K562 (cell line): ENCODE data around the gene PRLHR. TPM values are rescaled to one million over a fixed set of nuclear protein-coding genes. Genes with fewer than 3 reads are reported as not detected.

ENCODE experiments used
- CBFA2T3 ChIP-seq: fragments of 450-650 bp; IDR thresholded peaks from 2 replicates; pipeline ENCODE4 v1.6.1; 2017
- E2F5 ChIP-seq: sonication (generic); formaldehyde crosslinking; IDR thresholded peaks from 2 replicates; pipeline ENCODE4 v1.8.0; 2022; ENCODE audit warnings: mild to moderate bottlenecking, missing genetic modification reagents
- E4F1 ChIP-seq: fragments of 250-450 bp; sonication (Bioruptor Pico); IDR thresholded peaks from 2 replicates; pipeline ENCODE4 v1.5.0; 2021; ENCODE audit warnings: mild to moderate bottlenecking, borderline replicate concordance
- KAT2B ChIP-seq: IDR thresholded peaks from one replicate; pipeline ENCODE4 v1.6.1; 2012; ENCODE audit warnings: low read depth, mild to moderate bottlenecking, control low read depth, inconsistent platforms, low read length, moderate library complexity
- YY1 ChIP-seq, 3 experiments: IDR thresholded peaks; 2 replicates each; pipeline ENCODE4 v1.6.1; 2011; ENCODE audit warnings: low read length in 2 of 3, mild to moderate bottlenecking in 2 of 3, moderate library complexity in 2 of 3, borderline replicate concordance in 1 of 3, control low read depth in 1 of 3, low read depth in 1 of 3; ENCODE audit not compliant: insufficient read depth in 3 of 3, insufficient replicate concordance in 2 of 3, control insufficient read depth in 1 of 3, insufficient read length in 1 of 3; ENCODE audit errors: extremely low read depth in 1 of 3
- ZNF740 ChIP-seq, 3 experiments: fragments of 200-800 bp in 1 of 3; sonication (Bioruptor generic) in 1 of 3; sonication (generic) in 1 of 3; formaldehyde crosslinking in 1 of 3; IDR thresholded peaks; 2 replicates each; pipeline versions ENCODE4 v1.6.1 to v1.8.0; 2016 to 2022; ENCODE audit warnings: mild to moderate bottlenecking in 2 of 3, missing compliant biosample characterization in 2 of 3, missing genetic modification characterization in 2 of 3, missing genetic modification reagents in 1 of 3
- polyA plus RNA-seq, 8 experiments: library from polyadenylated mRNA; depleted of rRNA in 4 of 8; stranded (reverse) in 5 of 8; unstranded in 3 of 8; fragments of >200 nt; fragmentation: Nextera tagmentation in 2 of 8; fragmentation: Illumina TruSeq in 1 of 8; extraction: Ambion mirVana in 2 of 8; extraction: Trizol in 1 of 8; gene quantifications; 2 replicates each; pipeline versions ENCODE4 v1.2.1 to v1.2.3, GENCODE V29; 2011 to 2014; ENCODE audit warnings: inconsistent platforms in 1 of 8, missing spikeins in 1 of 8
- total RNA-seq, 7 experiments: library from RNA; depleted of rRNA in 6 of 7; stranded (reverse); fragments of >200 nt in 6 of 7; fragmentation: Illumina TruSeq in 2 of 7; extraction: Trizol in 2 of 7; gene quantifications; 2 replicates each; pipeline versions ENCODE4 v1.2.1 to v1.2.3, GENCODE V29; 2011 to 2021; ENCODE audit warnings: low replicate concordance in 1 of 7

The PRLHR gene
- total and polyA plus RNA-seq, 9 of the 15 experiments (the other 6 are each of a cell fraction or from before 2014, with no cell fraction given), result not detected

GRCh38 chr10:118562851-118563250, 32.6 kb downstream of the PRLHR start (continued):
- TF ChIP-seq E4F1 (CRISPR knock-in tag) (no peak), E2F5 (CRISPR knock-in tag) (no peak), YY1 (IDR thresholded peaks at IDR 0.05; ENCODE audit: borderline replicate concordance in 1 of 3, control insufficient read depth in 1 of 3, extremely low read depth in 1 of 3, insufficient read depth in 3 of 3, insufficient read length in 1 of 3, insufficient replicate concordance in 2 of 3, low read depth in 1 of 3, low read length in 2 of 3) (no peak), ZNF740 (CRISPR knock-in tag; IDR thresholded peaks at IDR 0.05) (no peak), ZNF740 (tag; IDR thresholded peaks at IDR 0.05) (no peak), CBFA2T3 (no peak), KAT2B (no peak)
